Osteoblast (primary cell): ENCODE data around the gene GPC5. TPM values are rescaled to one million over a fixed set of nuclear protein-coding genes. Genes with fewer than 3 reads are reported as not detected.

Experiments
- DNase-seq: peaks from one replicate; pipeline ENCODE4 v3.0.0; 2011; ENCODE audit warnings: low spot score, mixed read lengths; ENCODE audit not compliant: insufficient read length; ENCODE audit errors: missing footprints
- H2AFZ ChIP-seq: 2 replicates; pipeline ENCODE4 v1.6.0; 2011; ENCODE audit warnings: mild to moderate bottlenecking, low read length
- H3K27ac ChIP-seq: 2 replicates; pipeline ENCODE4 v1.5.1; 2011; ENCODE audit warnings: mild to moderate bottlenecking, low read depth, low read length, moderate library complexity
- H3K27me3 ChIP-seq: 2 replicates; pipeline ENCODE4 v1.6.0; 2012; ENCODE audit warnings: mild to moderate bottlenecking, control low read depth, inconsistent platforms, low read length, moderate library complexity; ENCODE audit not compliant: insufficient read depth
- H3K36me3 ChIP-seq: 2 replicates; pipeline ENCODE4 v1.5.1; 2011; ENCODE audit warnings: mild to moderate bottlenecking, low read length, control low read depth, moderate library complexity; ENCODE audit not compliant: insufficient read depth
- H3K4me1 ChIP-seq: 2 replicates; pipeline ENCODE4 v1.5.1; 2011; ENCODE audit warnings: mild to moderate bottlenecking, low read length, control low read depth, moderate library complexity; ENCODE audit not compliant: insufficient read depth
- H3K4me2 ChIP-seq: 2 replicates; pipeline ENCODE4 v1.6.0; 2011; ENCODE audit warnings: mild to moderate bottlenecking, low read length; ENCODE audit not compliant: insufficient read depth
- H3K4me3 ChIP-seq: fragments of 200-600 bp; sonication (generic); 3 replicates; pipeline ENCODE4 v1.5.1; 2012; ENCODE audit warnings: mild to moderate bottlenecking, low read length, inconsistent platforms; ENCODE audit not compliant: insufficient read depth
- H3K79me2 ChIP-seq: 2 replicates; pipeline ENCODE4 v1.6.0; 2012; ENCODE audit warnings: mild to moderate bottlenecking, low read length, control low read depth, inconsistent platforms; ENCODE audit not compliant: insufficient read depth
- H3K9me3 ChIP-seq: 2 replicates; pipeline ENCODE4 v1.5.1; 2011; ENCODE audit warnings: low read depth, low read length, control low read depth
- H4K20me1 ChIP-seq: 2 replicates; pipeline ENCODE4 v1.6.0; 2012; ENCODE audit warnings: mild to moderate bottlenecking, low read length, control low read depth; ENCODE audit not compliant: insufficient read depth
- CTCF ChIP-seq: IDR thresholded peaks from 2 replicates; pipeline ENCODE4 v1.5.1; 2011; ENCODE audit warnings: mild to moderate bottlenecking, low read depth, low read length, moderate library complexity; ENCODE audit errors: extremely low read depth
- total RNA-seq: library from RNA; depleted of rRNA; stranded (reverse); fragments of >200 nt; gene quantifications from 2 replicates; pipeline ENCODE4 v1.2.3, GENCODE V29; 2012

Gene GPC5
- total RNA-seq, 1 donor, result 0.36 TPM

GRCh38 chr13:92592757-92593156, 1194.3 kb downstream of the GPC5 start:
- Histone ChIP-seq H3K27ac (no peak overlapping the region), H2AFZ (no peak overlapping the region), H3K9me3 (peaks cover 4% of the 10 kb centered on the region), H3K36me3 (no peaks in the 10 kb centered on the region), H3K4me3 (no peak overlapping the region), H3K79me2 (no peaks in the 10 kb centered on the region), H3K4me2 (no peak overlapping the region), H3K27me3 (no peaks in the 10 kb centered on the region), H3K4me1 (no peaks in the 10 kb centered on the region), H4K20me1 (no peaks in the 10 kb centered on the region)
- TF ChIP-seq CTCF, result no peak
- no peak for DNase-seq

- H3K9me3 ChIP-seq, result no peaks in the 10 kb centered on the region
- no peak overlapping the region for H3K4me3 ChIP-seq
- H4K20me1 ChIP-seq, result no peaks in the 10 kb centered on the region
- H3K36me3 ChIP-seq, result no peaks in the 10 kb centered on the region
- no peaks in the 10 kb centered on the region for H3K4me1 ChIP-seq
- no peak overlapping the region for H3K27ac ChIP-seq
- no peak for TF ChIP-seq CTCF
- H3K79me2 ChIP-seq, result no peaks in the 10 kb centered on the region
- no peak overlapping the region for H2AFZ ChIP-seq
- H3K4me2 ChIP-seq, result no peak overlapping the region
- H3K27me3 ChIP-seq, result no peaks in the 10 kb centered on the region
- DNase-seq, result no peak
These were observed 1204.1 kb downstream of the GPC5 start for GRCh38 chr13:92602560-92602959.

- no peak overlapping the region for H2AFZ ChIP-seq
- H3K4me1 ChIP-seq, result no peaks in the 10 kb centered on the region
- H3K79me2 ChIP-seq, result no peaks in the 10 kb centered on the region
- no peak overlapping the region for H3K27ac ChIP-seq
- no peak overlapping the region for H3K4me3 ChIP-seq
- H3K36me3 ChIP-seq, result no peaks in the 10 kb centered on the region
- H3K27me3 ChIP-seq, result no peaks in the 10 kb centered on the region
- H3K4me2 ChIP-seq, result no peak overlapping the region
- no peak for DNase-seq
- H4K20me1 ChIP-seq, result no peaks in the 10 kb centered on the region
- no peaks in the 10 kb centered on the region for H3K9me3 ChIP-seq
- no peak for TF ChIP-seq CTCF
These were observed 1211.0 kb downstream of the GPC5 start for GRCh38 chr13:92609376-92609775.

- H3K27me3 ChIP-seq, result no peaks in the 10 kb centered on the region
- DNase-seq, result no peak
- H3K9me3 ChIP-seq, result no peaks in the 10 kb centered on the region
- H4K20me1 ChIP-seq, result no peaks in the 10 kb centered on the region
- no peaks in the 10 kb centered on the region for H3K4me1 ChIP-seq
- H2AFZ ChIP-seq, result no peak overlapping the region
- no peaks in the 10 kb centered on the region for H3K79me2 ChIP-seq
- no peak overlapping the region for H3K27ac ChIP-seq
- H3K36me3 ChIP-seq, result no peaks in the 10 kb centered on the region
- H3K4me3 ChIP-seq, result no peak overlapping the region
- TF ChIP-seq CTCF, result no peak
- no peak overlapping the region for H3K4me2 ChIP-seq
These were observed 1214.5 kb downstream of the GPC5 start for GRCh38 chr13:92612892-92613291.
